ENCODE data around the gene VSIR.

The VSIR gene

DNA sequence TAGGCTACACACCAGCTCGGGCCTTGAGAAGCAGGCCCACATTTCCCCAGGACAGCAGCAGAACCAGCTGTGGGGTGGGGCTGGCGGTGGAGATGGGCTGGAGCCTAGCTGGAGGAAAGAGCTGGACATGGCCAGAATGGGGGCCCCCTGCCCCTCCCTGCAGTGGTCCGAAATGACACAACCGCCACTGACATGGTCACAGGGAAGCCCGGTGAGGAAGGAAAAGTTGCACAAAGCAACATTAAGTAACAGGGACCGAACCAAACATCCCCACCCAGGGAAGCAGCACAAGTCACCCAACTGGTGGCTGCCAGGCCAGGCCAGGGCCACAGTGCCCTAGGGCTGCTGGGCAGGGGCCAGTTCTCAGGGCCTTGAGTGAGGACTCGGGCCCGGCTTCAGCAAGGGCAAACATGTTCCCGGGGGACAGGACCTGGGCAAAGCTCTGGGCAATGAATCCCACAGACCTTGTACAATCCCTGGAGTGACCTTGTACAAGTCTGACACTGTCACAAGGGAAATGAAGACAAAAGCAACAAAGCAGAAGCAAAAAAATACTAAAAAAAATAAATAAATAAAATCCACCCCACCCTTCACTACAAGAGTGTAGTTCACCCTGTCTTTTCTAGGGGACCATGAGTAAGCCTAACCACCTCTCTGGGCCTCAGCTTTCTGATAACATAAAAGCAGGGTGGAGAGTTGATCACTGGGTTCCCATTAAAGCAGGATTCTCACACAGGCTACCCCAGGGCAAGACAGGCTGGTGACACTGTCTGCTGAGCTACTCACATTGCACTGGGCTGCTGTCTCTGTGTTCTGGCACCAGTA lies 44.7 kb upstream of the VSIR start:
- no peak for TF ChIP-seq CTCF (IDR thresholded peaks at IDR 0.05; ENCODE audit: low read depth, low read length)

DNA sequence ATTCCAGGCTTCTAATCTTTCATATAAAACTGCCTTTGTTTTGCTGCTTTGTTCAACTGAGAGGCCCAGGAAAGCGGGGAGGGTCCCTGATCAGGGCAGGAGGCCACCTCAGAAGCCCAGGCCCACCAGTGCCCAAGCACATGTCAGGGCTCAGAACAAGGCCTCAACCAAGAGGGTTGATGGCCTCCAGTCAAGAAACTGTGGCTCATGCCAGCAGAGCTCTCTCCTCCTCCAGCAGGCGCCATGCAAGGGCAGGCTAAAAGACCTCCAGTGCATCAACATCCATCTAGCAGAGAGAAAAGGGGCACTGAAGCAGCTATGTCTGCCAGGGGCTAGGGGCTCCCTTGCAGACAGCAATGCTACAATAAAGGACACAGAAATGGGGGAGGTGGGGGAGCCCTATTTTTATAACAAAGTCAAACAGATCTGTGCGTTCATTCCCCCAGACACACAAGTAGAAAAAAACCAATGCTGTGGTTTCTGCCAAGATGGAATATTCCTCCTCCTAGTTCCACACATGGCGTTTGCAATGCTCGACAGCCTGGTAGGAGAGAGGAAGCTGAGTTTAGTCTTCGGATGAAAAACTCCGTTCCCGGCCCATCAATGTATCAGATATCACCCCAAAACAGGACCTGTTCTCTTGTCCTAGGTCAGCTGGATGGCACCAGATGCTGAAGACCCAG lies 43.8 kb upstream of the VSIR start:
- TF ChIP-seq CTCF (IDR thresholded peaks at IDR 0.05; ENCODE audit: low read depth, low read length) = no peak
- H3K4me3 ChIP-seq (ENCODE audit: low read depth, low read length) = no peak overlapping the region

More for the DNA sequence above, 44.7 kb upstream of the VSIR start:
- H3K4me3 ChIP-seq (ENCODE audit: low read depth, low read length) = no peak overlapping the region

DNA sequence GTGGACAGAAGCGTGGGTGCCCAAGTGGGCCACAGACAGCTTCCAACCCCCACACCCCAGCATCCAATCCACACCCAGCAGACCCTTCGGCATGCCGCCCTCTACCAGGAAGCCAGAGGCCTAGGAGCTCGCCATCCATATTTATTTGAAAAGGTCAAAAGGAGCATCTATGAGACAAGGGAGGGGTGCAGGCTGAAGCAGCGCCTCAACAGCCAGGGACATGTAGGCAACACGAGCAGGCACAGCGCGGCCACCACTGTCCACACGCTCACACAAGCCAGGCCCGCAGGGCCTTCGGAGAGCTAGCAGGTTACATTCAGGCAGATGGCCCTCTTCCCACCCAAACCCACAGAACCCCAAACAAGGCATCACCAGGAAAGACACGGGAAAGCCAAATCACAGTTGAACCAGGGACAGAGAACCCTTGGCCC lies 43.1 kb upstream of the VSIR start:
- TF ChIP-seq CTCF (IDR thresholded peaks at IDR 0.05; ENCODE audit: low read depth, low read length) = no peak
- no peak overlapping the region for H3K4me3 ChIP-seq (ENCODE audit: low read depth, low read length)

GRCh38 chr10:71815515-71816130 lies 42.3 kb upstream of the VSIR start:
- TF ChIP-seq CTCF (IDR thresholded peaks at IDR 0.05; ENCODE audit: low read depth, low read length) = no peak
- H3K4me3 ChIP-seq (ENCODE audit: low read depth, low read length) = no peak overlapping the region

GRCh38 chr10:71814922-71815411 lies 41.6 kb upstream of the VSIR start:
- H3K4me3 ChIP-seq (ENCODE audit: low read depth, low read length) = no peak overlapping the region
- no peak for TF ChIP-seq CTCF (IDR thresholded peaks at IDR 0.05; ENCODE audit: low read depth, low read length)

- H3K4me3 ChIP-seq (ENCODE audit: low read depth, low read length) = no peak overlapping the region
- TF ChIP-seq CTCF (IDR thresholded peaks at IDR 0.05; ENCODE audit: low read depth, low read length) = no peak
These were observed 39.7 kb upstream of the VSIR start for GRCh38 chr10:71812913-71813590.

Data from WI38 (cell line).